Heart left ventricle (tissue), 13 donors: ENCODE measurements around the gene TOR1B.

Experiments
- CTCF ChIP-seq, 12 donors: fragments of 200-600 bp; sonication (generic) in 4 of 12; IDR thresholded peaks; one replicate each; pipeline versions ENCODE4 v1.5.0 to v1.8.0; 2018 to 2022; ENCODE audit warnings: antibody characterized with exemption in 12 of 12, mild to moderate bottlenecking in 5 of 12
- POLR2A ChIP-seq, 2 donors: fragments of 450-650 bp; IDR thresholded peaks; one replicate each; pipeline ENCODE4 v1.6.1; 2017; ENCODE audit warnings: antibody characterized with exemption in 2 of 2, mild to moderate bottlenecking in 2 of 2, moderate library complexity in 2 of 2
- donor health status: ischemic (EF 13 %, LVEDD 7.1; RV severe dilation, severe dysfunction).
- donor health status: DM: no; HTN: yes; CAD: no.
- donor health status: DM: no; HTN: no; CAD: no.
- donor health status: ischemic (EF 25% LVEDD 6.9; RV normal size, moderate dysfunction).
- donor health status: ischemic (EF 25% LVEDD 5.7; RV mildly dilated, moderate dysfunction).
- donor health status: ischemic (EF 35%, LVEDD 5.7; RV mildly dilated, moderate dysfunction).
- donor health status: nonischemic (EF 11% LVEDD 7.7; RV severe dilation, severe dysfunction).
- donor health status: DM: yes; HTN: yes; CAD: no.
- donor health status: PGD.
- donor health status: ischemic (EF 29% LVEDD 5.4; RV normal size, mild dysfunction).
- donor health status: nonischemic (EF 23%, LVEDD 6.1; RV moderate dilation, normal function).

DNA sequence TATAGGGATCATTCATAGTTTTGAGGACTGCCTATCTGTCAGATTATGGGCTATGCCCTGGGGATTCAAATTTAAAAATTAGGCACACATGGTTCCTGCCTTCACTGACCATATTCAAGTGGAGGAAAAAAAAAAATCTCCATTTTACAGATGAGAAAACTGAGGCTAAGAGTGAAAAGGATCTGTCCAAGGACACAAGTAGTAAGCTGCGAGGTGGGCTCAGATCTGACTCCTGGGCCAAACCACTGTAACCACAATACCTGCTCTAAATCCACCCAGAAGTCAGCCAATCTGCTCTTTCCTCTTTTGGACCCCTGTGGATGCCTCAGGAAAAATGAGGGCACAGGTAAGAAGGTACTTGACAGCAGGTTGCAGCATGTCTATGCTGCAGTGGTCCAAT lies 23.8 kb downstream of the TOR1B start:
- no peak for TF ChIP-seq CTCF (IDR thresholded peaks at IDR 0.05)
- TF ChIP-seq POLR2A (IDR thresholded peaks at IDR 0.05) = no peak
